HG02642 (cell line): Measurements from ENCODE around the gene NAP1L3.
A peak's percentile ranks its signal among the peaks of the same experiment; 100 is the strongest.

Experiments
- ATAC-seq: cut with Tn5 transposase; IDR thresholded peaks from one replicate; pipeline ENCODE4 v1.9.1; 2021; ENCODE audit warnings: mild to moderate bottlenecking; ENCODE audit not compliant: unreplicated experiment, poor library complexity

NAP1L3 gene

GRCh38 chrX:93673056-93673868 lies at the start of gene NAP1L3:
Gene NAP1L3 (minus strand): TSS chrX:93673578. CDS start chrX:93673304, 274 bp downstream.
- ATAC-seq: peak; percentile 80

- no peak for ATAC-seq
Measured at GRCh38 chrX:93711076-93711475, 37.7 kb upstream of the NAP1L3 start.

- ATAC-seq: no peak
Measured at GRCh38 chrX:93703701-93704100, 30.3 kb upstream of the NAP1L3 start.

- no peak for ATAC-seq
Measured at GRCh38 chrX:93695981-93696380, 22.6 kb upstream of the NAP1L3 start.

GRCh38 chrX:93673869-93674271 lies 492 bp upstream of the NAP1L3 start, which contains the start of gene FAM133A:
Gene FAM133A (plus strand): TSS chrX:93674206. CDS start chrX:93709420, 35,214 bp downstream.
- ATAC-seq: no peak

GRCh38 chrX:93660575-93660974 lies 12.8 kb downstream of the NAP1L3 start:
- ATAC-seq: no peak

- no peak for ATAC-seq
Measured at GRCh38 chrX:93649381-93649780, 24.0 kb downstream of the NAP1L3 start.

- no peak for ATAC-seq
Measured at GRCh38 chrX:93637591-93637990, 35.8 kb downstream of the NAP1L3 start.
